GM18502 (cell line): ENCODE data around the gene TRIM44.
"Not testable (repeated sequence)": the region's sequence is repeated elsewhere in the genome, so short reads cannot be mapped to it uniquely, and the experiment has no call there.

Experiments
- ATAC-seq: cut with Tn5 transposase; IDR thresholded peaks from one replicate; pipeline ENCODE4 v1.9.1; 2021; ENCODE audit warnings: mild to moderate bottlenecking; ENCODE audit not compliant: unreplicated experiment, poor library complexity

Gene TRIM44

DNA sequence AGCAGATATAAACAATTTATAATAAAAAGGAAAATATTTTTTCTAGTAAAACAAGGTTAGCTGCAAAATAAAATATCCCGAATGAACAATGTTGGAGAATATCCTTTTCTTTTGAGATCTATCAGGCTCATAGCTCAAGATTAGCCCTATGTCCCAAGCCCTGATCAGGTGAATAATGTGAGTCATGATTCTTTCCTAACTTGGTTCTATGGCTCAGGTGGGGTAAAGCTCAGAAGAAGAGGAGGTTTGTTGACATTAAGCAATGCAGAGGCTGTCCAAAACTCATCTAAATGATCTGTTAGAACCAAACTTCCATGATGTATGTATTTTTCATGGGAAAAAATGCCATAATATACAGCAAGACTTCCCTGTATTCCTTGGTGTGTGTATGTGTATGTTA is 86.1 kb downstream of the TRIM44 start:
- ATAC-seq = no peak

DNA sequence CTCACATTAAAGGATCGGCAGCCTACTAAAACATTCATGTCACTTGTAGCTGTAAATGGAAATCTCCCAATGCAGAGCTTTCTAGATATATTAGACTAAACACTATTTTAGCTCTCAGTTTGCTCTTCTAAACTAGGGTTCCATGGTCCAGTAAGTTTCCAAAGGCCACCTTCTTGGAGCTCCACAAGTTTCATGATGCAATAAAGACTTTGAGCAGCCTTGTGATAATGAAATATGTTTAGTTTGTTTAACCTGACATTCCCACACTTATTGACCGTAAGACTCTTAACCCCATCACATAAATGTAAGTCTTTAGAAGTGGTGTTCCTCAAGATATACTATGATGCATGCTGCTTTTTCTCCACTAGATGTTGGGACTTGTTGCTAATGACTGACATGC is 87.7 kb downstream of the TRIM44 start:
- ATAC-seq = no peak

DNA sequence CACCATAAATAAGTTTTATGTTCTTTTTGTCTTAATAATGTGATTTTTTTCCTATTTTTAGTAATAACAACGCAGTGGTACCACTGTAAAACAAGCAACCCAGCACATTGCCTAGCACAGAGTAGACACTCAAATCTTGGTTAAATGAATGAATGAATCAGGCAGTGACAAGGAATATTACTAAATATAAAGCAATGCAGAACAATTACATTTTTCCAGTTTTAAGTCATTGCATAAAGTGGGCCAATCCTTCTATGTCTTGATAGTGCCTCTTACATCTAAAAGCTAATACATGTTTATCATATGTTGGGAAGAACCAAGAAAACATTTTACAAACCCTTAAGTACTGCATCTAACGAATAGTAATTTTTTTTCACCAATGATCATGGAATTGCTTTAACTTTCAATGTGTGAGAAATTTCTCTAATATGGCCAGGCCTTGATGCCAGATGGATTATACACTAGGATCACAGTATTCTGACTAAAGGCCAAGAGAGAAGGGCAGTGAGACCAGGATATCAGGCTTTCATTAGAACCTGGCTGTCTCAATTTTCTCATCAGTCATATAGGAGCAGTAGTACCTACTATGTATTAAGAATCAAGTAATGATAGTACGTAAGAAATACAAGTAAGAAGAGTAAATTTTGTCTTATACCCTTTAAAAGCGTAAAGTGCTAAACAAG is 88.5 kb downstream of the TRIM44 start:
- ATAC-seq = no peak

DNA sequence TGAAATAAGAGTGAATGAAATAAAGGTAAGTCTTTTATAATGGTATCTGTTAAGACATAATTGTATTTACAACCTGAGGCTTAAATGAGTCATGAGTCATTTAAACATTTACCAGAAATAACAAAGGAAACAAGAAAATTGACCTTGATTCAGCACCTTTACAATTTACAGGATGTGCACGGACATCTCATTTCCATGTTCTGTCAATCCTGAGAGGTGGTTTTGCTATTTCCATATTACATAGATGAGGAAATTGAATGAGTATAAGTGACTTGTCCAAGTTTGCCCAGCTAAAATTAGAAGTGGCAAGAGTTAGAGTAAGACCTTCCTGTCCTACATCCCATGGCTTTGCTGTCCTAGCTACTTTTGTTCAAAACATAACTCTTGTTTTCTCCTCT is 89.1 kb downstream of the TRIM44 start:
- no peak for ATAC-seq

DNA sequence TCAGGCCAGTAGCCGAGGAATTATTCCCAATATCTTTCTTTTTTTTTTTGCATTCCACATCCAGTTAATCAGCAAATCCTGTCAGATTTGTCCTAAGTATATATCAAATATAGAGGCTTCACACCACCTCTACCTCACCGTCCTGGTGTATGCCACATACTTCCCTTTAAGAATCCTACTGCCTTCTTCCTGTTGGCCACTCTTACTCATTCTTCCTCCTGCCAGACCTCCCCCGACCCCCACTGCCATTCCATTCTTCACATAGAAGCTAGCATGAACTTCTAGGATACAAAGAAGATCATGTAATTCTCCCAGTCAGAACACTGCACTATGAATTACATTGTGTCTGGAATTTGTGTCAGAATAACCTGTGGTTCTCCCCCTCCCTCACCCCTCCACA is 89.5 kb downstream of the TRIM44 start:
- no peak for ATAC-seq

DNA sequence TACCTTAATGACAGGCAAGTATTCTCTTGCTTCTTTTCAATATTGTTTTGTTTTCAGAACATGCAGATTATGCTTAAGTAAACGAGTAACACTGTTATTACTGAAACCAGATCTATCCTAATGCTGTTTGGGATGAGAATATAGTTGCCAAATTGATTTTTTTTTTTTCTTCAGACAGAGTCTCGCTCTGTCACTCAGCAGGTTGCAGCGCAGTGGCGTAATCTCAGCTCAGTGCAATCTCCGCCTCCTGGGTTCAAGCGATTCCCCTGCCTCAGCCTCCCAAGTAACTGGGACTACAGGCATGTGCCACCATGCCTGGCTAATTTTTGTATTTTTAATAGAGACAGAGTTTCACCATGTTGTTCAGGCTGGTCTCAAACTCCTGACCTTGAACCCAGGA is 91.0 kb downstream of the TRIM44 start:
- not testable (repeated sequence) for ATAC-seq

DNA sequence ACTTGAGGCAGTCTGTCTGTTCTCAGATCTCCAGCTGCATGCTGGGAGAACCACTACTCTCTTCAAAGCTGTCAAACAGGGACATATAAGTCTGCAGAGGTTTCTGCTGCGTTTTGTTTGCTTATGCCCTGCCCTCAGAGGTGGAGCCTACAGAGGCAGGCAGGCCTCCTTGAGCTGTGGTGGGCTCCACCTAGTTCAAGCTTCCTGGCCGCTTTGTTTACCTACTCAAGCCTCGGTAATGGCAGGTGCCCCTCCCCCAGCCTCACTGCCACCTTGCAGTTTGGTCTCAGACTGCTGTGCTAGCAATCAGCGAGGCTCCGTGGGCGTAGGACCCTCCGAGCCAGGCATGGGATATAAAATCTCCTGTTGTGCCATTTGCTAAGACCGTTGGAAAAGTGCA is 97.4 kb downstream of the TRIM44 start:
- ATAC-seq = not testable (repeated sequence)

DNA sequence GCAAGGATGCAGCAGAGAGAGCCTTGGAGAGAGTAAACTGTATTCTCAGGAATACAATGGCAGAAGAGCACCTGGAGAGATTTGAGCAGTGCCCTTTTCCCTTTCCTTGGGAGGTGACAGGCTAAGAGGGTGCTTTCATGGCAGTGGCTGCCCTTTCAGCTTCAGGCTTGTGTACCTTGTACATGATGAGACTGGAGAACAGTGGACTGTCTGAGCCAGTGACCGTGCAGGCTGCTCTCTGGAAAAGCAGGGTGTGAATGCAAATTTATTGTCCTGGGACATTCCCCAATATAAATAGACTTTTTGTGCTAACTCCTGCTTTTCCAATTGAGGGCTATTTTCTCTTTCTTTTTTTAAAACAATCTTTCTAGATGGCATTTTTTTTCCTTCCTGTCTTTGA is 99.3 kb downstream of the TRIM44 start:
- ATAC-seq = no peak

DNA sequence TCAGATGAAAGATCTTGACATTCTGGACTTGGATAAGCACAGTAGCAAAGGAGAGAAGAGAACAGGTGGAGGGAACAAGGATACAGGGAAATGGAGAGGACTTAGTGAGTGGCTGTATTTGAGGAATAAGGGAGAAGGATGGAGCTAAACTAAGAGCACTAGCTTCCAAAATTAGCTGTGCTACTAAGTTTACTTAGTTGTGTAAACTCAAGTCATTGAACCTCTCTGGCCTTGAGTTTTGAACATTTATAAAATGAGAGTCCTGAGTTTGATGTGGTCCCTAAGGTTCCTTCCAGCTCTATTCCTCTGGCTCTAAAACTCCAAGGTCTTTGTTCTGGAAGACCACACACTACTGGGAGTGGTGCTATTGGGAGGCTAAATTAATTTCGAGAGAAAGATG is 100.7 kb downstream of the TRIM44 start:
- no peak for ATAC-seq

DNA sequence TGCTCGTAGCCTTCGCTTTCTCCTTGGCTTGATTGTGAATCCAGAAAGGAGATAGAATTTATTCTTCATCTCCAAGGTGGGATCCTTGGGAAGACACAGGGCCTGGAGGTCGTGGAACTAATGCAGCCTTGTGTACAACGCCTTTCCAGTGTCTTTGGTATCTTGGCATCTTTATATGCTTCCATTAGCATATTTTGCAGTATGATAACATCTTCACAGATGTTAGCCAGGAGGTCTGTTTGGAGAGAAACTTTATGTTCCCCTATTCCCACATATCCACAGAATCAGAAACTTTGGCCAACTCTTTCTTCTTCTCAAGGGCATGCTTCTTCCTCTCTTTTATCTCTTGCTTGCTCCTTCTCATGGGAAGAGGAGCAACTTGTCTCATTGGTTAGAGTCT is 101.2 kb downstream of the TRIM44 start:
- no peak for ATAC-seq

DNA sequence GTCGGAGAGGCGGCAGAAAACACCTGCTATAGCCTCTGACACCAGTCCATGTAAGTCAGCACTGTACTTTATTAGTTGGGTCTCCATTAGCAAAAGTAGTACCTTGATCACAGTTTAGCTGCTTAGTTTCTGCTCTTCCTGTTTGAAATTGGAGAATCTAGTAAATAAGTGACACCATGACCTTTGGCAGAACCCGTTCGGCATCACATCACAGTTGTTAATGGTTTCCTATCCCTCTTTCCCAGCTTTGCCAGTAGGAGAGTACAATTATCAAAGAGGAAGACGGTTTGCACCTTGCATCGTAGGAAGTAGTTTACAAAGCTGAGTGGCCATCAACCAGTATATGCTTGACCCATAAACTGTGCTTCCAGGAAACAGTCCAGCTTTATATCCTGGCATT is 101.8 kb downstream of the TRIM44 start:
- no peak for ATAC-seq

DNA sequence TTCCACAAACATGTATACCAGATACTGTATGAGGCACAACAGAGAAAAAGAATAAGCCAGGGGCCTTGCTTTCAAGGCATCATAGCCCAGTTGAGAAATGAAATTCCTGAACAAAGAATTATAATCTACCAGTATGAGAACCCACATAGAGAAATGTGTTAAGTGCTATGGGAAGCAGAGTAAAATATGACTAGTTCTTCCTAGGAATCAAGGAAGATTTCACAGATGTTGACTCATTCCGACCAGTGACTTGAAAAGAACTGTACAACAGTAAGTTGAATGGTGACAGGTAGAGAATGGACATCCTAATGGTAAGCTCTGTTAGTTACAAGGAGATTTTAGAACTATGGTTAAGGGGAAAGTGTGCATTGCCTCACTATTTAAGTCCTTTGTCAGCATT is 102.6 kb downstream of the TRIM44 start:
- no peak for ATAC-seq

DNA sequence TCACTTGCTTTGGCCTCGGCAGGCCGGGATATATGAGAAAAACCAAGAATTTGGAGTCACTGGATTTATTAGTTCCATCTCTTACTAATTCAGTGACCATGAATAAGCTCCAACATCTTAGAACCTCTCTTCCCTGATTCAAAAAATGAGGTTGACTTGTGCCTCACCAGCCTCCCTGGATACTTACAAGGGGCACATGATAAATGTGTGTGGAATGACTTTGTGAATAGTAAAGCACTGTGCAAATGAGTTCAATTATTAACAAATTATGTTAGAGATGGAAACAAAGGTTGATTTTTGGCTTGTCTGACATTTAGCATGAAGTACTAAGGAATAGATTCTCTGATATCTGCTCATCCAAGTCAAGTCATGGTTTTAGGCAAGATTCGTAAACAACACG is 104.1 kb downstream of the TRIM44 start:
- ATAC-seq = no peak

DNA sequence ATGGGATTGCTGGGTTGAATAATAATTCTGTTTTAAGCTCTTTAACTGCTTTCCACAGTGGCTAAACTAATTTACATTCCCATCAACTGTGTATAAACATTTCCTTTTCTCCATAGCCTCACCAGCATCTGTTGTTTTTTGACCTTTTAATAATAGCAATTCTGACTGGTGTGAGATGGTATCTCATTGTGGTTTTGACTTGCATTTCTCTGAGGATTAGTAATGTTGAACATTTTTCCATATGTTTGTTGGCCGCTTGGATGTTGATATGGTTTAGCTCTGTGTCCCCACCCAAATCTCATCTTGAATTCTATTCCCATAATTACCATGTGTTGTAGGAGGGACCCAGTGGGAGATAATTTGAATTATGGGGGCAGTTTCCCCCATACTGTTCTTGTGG is 107.8 kb downstream of the TRIM44 start:
- not testable (repeated sequence) for ATAC-seq

DNA sequence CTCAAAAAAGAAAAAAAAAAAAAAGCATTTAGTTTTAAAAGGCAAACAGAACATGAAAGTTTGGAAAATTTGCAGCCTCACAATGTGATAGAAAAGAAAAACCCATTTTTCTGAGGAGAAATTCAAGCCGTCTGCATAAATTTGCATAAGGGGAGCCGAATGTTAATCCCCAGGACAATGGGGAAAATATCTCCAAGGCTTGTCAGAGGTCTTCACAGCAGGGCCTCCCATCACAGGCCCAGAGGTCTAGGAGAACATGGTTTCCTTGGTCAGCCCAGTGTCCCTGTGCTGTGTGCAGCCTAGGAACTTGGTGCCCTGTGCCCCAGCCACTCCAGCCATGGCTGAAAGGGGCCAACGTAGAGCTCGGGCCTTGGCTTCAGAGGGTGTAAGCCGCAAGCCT is 109.1 kb downstream of the TRIM44 start:
- no peak for ATAC-seq

DNA sequence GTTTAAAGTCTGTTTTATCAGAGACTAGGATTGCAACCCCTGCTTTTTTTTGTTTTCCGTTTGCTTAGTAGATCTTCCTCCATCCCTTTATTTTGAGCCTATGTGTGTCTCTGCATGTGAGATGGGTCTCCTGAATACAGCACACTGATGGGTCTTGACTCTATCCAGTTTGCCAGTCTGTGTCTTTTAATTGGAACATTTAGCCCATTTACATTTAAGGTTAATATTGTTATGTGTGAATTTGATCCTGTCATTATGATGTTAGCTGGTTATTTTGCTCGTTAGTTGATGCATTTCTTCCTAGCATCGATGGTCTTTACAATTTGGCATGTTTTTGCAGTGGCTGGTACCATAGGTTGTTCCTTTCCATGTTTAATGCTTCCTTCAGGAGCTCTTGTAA is 114.7 kb downstream of the TRIM44 start:
- not testable (repeated sequence) for ATAC-seq

DNA sequence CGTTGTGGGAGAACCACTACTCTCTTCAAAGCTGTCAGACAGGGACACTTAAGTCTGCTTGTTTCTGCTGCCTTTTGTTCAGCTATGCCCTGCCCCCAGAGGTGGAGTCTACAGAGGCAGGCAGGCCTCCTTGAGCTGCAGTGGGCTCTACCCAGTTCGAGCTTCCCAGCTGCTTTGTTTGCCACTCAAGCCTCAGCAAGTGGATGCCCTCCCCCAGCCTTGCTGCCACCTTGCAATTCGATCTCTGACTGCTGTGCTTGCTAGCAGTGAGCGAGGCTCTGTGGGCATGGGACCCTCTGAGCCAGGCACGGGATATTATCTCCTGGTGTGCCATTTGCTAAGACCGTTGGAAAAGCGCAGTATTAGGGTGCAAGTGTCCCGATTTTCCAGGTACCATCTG is 116.4 kb downstream of the TRIM44 start:
- ATAC-seq = not testable (repeated sequence)

DNA sequence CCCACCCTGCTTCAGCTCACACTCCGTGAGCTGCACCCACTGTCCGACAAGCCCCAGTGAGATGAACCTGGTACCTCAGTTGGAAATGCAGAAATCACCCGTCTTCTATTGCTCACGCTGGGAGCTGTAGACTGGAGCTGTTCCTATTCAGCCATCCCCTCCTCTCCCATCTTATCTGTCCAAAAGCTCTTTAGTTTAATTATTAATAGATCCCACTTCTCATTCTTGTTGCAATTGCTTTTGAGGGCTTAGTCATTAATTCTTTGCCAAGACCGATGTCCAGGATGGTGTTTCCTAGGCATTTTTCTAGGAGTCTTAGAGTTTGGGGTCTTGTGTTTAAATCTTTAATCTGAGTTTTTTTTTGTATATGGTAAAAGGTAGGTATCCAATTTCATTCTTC is 116.8 kb downstream of the TRIM44 start:
- no peak for ATAC-seq

DNA sequence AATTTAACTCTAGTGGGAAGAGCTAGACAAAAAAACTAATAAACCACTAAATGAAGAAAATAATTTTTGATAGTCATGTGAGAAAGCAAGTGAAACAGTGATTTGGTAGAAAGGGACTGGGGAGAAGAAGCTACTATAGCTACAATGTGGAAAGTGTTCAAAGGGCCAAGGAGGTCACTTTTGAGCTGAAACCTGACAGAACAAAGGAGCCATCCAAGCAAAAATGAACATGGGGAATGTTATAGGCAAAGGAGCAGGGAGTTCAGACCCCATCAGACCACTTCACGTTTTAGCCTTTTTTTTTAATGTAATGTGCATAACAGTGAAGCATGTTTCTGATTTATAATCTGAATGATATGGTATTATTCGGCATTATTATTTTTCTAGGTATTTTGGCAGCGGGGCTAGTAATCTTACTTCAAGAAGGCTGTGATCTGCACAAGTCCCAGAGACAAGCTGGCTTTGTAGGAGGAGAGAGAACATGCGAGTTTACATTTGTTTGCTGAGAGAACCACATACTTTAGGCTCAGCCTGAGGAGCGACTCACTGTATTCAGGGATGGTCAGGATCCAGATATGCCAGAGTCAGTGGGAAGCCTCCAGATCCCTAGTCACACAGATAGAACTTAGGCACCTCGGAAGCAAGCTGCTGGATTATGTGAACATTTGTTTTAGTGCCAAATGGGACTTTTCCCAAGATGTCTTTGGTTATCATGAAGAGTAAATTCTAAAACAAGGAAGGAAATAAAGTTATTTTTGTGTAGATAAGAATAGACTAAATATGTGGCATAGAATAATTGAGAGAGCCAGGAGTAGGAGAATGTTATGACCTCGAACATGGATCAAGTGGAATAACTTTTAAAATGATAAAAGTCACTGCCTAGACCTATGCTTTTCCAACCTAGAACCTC is 118.6 kb downstream of the TRIM44 start:
- no peak for ATAC-seq

DNA sequence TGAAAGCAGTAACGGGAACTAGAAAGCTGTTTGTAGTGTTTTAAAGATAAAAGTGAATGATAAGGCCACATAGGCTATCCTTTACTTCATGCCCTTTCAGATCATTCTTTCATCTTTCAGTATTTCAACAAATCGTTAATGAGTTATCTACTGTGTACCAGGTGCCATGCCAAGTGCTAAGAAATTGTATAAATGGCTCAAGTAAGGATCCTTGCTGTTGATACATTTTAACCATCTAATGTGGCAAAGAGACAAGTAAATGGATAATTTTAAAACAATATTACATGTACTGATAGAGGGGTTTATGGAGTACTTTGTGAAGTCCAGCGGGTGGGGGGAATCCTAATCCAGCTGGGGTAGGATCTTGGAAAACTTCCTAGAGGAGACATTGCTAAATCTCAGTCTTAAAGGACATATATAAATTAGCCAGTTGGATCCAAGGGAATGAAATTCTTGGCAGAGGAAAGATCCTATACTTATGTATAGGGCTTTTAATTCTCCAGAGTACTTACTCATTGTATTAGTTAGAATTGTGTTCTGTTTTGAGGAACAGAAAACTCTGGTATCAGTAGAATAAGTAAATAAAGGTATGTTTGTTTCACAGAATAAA is 119.4 kb downstream of the TRIM44 start:
- ATAC-seq = no peak

DNA sequence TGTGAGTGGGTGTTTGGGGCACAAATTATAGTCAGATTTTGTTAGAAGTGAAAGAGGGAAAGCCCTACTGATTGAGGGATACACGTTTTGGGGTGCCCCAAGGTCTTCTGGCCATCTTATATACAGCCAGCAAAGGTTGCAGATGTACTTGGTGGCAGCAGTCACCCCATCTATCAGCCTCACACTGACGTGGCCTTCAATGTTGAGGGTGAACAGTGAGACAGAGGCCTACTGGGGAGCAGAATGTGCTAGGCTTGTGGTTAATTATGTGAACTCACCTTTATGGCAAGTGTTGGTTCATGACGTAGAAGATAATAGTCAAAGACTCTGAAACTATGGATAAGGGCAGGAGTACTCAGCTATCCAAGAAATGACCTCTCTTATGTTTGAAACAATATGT is 121.2 kb downstream of the TRIM44 start:
- ATAC-seq = no peak
